ENCODE results near the gene CYP2C9.
"Not testable (repeated sequence)": the region's sequence is repeated elsewhere in the genome, so short reads cannot be mapped to it uniquely, and the experiment has no call there.

The CYP2C9 gene

GRCh38 chr10:94938383-94938782 lies at the start of gene CYP2C9:
Gene CYP2C9 (plus strand): TSS chr10:94938658. CDS start chr10:94938683, 25 bp downstream.
- DNase-seq: no peak

GRCh38 chr10:94889123-94889522 lies 49.3 kb upstream of the CYP2C9 start:
- DNase-seq: no peak

GRCh38 chr10:94890264-94891022 lies 48.0 kb upstream of the CYP2C9 start:
- no peak for DNase-seq

- not testable (repeated sequence) for DNase-seq
Measured at GRCh38 chr10:94898414-94898813, 40.0 kb upstream of the CYP2C9 start.

GRCh38 chr10:94902080-94902479 lies 36.4 kb upstream of the CYP2C9 start:
- DNase-seq: no peak

- no peak for DNase-seq
Measured at GRCh38 chr10:94902570-94902969, 35.9 kb upstream of the CYP2C9 start.

GRCh38 chr10:94904506-94905148 lies 33.8 kb upstream of the CYP2C9 start:
- not testable (repeated sequence) for DNase-seq

GRCh38 chr10:94916423-94916822 lies 22.0 kb upstream of the CYP2C9 start:
- no peak for DNase-seq

- DNase-seq: no peak
Measured at GRCh38 chr10:94936721-94937120, 1.7 kb upstream of the CYP2C9 start.

GRCh38 chr10:94943432-94944103 lies 5.1 kb downstream of the CYP2C9 start:
- DNase-seq: not testable (repeated sequence)

- not testable (repeated sequence) for DNase-seq
Measured at GRCh38 chr10:94946181-94946580, 7.7 kb downstream of the CYP2C9 start.

- no peak for DNase-seq
Measured at GRCh38 chr10:94963901-94964300, 25.4 kb downstream of the CYP2C9 start.

GRCh38 chr10:94983555-94983954 lies 45.1 kb downstream of the CYP2C9 start:
- no peak for DNase-seq

- no peak for DNase-seq
Measured at GRCh38 chr10:94989192-94989591, 50.7 kb downstream of the CYP2C9 start.

- no peak for DNase-seq
Measured at GRCh38 chr10:94991243-94991888, 52.9 kb downstream of the CYP2C9 start.

- no peak for DNase-seq
Measured at GRCh38 chr10:94992811-94993210, 54.4 kb downstream of the CYP2C9 start.

GRCh38 chr10:94997741-94998174 lies 59.3 kb downstream of the CYP2C9 start:
- no peak for DNase-seq

- no peak for DNase-seq
Measured at GRCh38 chr10:95026461-95026860, 88.0 kb downstream of the CYP2C9 start.

GRCh38 chr10:95031656-95032055 lies 93.2 kb downstream of the CYP2C9 start:
- no peak for DNase-seq

- DNase-seq: no peak
Measured at GRCh38 chr10:95034401-95034800, 95.9 kb downstream of the CYP2C9 start.

GRCh38 chr10:95035332-95036295 lies 97.2 kb downstream of the CYP2C9 start:
- DNase-seq: no peak

- no peak for DNase-seq
Measured at GRCh38 chr10:95039281-95039680, 100.8 kb downstream of the CYP2C9 start.
